Fibroblast of skin of left biceps (primary cell): ENCODE results near the gene CTNNA3.
A peak's percentile ranks its signal among the peaks of the same experiment; 100 is the strongest.

Experiments used
- DNase-seq, 2 experiments: peaks; one replicate each; pipeline ENCODE4 v3.0.0-alpha.2; 2013; ENCODE audit warnings: low read depth in 2 of 2

CTNNA3 gene

DNA sequence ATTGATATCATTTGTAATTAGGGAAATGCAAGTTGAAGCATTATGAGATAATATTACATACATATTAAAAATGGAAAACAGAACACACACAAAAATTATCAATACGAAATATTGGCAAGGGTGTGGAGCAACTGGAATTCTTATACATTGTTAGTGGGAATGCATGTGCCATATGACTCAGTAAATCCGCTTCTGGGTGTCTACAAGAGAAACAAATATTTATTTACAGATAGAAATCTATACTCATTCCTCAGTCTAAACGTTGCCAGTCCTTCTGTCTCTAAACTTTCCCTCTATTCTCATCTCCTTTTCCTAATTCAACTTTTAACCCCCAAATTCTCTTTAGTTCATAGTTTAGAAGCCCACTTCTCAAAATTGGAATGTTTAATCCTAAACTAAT lies 940.5 kb downstream of the CTNNA3 start:
- DNase-seq: no peak

DNA sequence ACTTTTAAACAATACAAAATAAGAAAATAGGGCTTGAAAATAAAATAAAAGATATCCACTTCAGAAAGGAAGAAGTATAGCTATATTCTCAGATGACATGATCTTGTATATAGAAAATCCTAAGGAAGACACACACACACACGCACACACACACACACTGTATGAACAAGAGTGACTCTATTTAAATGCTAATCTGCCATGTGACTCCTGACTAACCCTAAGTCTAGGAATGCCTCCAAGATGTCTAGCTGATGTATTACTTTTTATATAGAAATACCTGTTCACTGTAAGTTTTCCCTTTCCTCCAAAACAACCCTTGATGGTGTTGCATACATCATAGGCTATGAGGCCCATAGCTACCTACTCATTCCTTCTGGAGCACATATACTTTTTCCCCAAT lies 943.3 kb downstream of the CTNNA3 start:
- DNase-seq: no peak

DNA sequence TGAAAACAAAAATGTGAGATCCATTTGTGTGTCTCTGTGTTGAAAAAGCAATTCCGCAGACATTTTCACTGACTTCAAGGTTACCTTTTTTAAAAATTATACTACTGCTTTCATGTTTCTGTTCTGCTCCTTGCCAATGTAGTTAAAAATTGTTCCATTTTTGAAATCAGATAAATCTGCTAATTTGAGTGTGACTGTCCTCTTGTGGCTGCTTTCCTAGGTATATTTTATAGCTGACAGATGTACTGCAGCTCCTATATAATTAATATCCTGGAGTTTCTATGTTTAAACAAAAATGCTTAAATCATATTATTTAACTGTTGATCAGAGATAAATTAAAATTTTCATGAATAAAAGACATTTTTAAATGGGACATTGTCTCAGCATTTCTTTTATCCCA lies 947.8 kb downstream of the CTNNA3 start:
- no peak for DNase-seq

DNA sequence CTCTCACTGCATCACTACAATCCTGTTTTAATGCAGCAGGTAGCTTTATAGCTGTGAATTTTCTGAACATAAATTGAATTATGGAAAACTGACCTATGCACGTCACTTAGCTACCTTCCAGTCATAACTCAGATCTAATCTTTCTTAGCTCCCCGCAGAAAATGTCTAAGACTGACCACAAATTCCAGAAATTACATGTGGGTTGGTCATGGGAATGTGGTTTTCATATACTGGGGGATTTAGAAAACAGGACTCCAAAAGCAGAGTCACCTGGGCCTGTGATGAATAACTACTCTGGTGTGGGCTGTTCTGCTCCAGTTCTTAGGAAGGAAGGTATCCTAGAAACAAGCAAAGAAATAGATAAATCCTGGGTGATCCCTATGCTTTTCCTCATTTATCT lies 948.5 kb downstream of the CTNNA3 start:
- DNase-seq: peak; percentile 85 to 89

DNA sequence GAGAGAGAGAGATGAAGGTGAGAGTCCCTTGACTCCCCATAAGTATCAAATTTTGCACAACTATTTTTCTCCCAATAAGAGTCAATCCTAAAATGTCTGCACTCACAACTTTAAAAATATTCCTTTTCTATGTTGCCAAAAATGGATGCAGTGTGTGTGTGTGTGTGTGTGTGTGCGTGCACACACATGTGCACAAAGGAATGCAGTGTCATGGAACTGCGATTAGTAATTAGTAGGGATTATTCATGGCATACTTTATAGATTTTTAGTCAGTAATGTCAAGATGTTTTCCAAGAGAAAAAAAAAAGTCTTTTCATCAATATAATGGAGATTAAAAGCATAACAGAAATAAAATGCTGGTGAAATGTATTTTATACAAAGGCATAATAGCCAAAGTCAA lies 949.3 kb downstream of the CTNNA3 start:
- DNase-seq: no peak

DNA sequence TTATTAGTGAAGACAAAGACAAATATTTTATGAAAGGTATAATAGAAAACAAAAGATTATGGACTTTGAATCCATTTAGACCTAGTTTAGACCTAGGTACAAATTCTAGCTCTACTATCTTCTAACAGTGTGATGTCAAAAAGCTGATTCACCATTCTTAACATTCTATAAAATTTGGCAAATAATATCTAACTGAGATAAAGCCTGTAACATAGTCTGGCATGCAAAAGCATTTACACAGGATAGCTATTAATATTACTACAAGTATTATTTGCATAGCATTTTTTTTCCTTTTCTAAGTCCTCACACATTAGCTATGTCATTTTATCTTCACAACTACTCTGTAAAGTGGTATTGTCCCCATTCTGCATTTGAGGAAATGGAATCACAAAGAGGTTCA lies 949.7 kb downstream of the CTNNA3 start:
- no peak for DNase-seq

DNA sequence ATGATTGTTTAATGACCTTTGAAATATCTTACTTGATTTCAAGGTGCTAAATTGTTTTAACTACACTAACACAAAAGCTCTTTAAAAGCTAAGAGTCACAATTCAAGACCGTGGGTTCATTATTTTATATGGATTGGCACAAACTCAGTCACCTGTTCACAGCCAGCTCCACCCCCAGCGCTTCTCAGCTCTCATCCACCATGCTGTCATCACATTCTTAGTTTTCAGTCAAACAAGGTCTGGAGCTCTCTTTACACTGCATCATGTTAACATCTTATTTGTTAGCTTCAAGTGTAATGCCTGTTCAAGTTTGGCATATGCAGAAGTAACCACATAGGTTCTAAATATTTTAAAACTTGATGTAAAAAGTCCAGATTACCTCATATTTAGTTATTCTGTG lies 951.1 kb downstream of the CTNNA3 start:
- DNase-seq: no peak

DNA sequence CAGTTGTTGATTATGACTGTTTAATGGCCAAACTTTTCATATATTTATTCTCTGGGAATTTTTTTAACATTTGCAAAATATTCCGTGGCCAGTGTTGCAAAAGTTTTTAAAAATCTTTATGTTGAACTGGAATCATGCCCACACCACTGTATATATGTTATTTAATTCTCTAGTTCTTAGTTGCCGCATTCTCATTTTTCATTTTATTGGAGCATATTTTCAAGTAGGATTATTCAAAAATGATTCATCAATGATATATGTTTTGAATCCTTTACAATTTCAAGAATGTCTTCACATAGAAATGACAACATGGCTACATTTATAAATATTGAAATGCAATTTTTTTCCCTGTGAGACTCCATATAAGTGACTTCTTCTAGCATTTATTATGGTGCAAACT lies 958.8 kb downstream of the CTNNA3 start:
- DNase-seq: no peak

DNA sequence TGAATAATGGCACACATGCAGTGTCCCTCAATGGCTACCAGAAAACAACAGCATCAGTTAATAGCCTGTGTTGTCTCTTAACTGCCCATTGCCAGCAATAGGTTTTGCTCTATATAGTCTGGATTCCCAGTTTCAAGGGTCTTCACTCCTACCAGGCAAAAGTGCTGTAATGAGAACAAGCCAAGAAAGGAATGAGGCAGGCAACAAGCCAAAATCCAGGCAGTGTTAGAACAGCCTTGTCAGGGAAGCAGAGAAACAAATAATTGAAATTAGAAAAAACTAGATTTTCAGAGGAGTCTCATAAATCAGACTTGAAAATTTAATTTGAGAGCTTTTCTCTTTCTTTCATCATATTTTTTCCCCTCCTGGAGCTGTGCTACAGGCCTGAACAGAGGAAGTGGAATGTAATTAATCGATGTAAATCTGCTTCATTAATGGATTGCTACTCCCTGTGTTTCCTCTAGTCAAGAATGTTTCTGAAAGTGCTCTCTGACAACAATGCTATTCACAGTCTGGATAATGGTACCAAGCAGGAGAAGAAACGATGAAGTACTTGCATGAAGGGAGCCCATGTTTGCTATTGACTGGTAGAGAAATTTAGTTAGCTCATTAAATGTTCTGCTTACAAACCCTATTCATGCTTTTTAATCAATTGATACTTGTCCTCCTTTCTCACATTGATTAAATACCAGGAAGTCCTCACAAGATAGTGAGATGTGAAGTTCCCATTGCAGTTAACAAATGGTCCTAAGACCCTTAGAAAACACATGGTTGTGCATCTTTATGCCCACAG lies 972.2 kb downstream of the CTNNA3 start:
- DNase-seq: no peak

DNA sequence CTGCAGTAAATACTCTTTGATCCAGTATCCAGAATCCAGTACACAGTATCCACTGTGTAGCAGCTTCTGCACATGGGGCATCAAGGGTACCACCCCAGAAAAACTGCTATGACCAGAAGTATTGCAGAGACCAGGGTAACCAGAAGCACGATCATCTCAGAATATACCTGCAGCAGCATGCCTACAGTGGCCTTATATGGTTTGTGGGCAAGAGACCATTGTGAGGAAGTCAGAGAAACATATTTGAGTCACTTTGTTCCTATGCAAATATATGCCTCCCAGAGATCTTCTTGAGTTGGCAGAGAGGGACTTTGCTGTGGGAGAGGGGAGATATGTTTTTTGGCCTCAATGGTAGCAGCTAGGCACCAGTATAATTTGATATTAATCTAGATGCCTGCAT lies 976.5 kb downstream of the CTNNA3 start:
- DNase-seq: no peak

DNA sequence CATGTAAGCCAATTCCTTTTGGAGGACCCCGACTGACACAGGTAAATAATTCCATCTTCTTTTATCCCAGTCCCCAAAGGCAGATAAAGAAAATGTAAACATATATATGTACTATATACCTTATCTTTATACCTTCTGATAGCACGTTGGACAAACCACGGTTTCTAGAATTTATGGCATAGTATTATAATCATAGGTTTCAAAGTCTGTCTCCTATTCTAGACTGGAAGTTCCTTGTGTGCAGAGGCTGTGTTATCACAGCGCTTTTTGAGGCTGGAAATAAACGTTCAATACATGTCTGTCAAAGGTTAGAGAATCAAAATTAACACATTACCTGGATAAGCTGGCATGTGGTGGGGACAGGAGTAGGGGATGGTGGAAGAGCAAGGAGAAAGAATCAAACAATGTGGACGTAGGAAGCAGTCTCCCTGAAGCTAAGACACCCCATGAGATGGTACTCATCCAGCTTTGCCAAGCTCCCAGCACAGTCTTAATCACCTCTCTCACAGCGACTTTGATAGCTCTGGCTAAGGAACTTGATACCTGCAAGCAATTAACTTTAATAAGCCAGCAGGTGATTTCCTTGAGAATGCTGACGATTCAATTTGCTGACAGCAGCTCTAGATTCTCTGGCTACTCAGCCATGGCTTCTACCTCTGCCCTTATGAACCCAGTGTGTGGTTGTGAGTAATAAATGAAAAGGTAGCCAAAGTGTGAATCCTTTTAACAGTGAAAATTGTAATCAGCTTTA lies 978.6 kb downstream of the CTNNA3 start:
- DNase-seq: no peak

DNA sequence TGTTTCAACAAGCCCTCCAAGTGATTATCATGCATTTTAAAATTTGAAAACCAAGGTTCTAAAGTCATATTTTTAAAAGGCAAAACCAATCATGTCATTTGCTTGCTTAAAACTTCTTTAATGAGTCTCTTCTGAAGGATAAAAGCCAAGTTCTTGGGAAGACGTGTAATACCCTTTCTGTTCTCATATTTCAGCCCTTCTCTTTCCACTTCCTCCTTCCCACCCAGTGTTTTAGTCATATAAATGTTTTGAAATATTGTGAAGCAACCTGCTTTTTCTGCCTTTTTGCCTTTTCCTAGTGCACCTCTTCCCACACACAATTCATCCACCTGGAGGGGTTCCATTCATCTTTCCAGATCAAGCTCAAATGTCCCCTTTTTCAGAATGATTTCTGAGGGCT lies 981.3 kb downstream of the CTNNA3 start:
- peak; percentile 23 to 32 for DNase-seq

DNA sequence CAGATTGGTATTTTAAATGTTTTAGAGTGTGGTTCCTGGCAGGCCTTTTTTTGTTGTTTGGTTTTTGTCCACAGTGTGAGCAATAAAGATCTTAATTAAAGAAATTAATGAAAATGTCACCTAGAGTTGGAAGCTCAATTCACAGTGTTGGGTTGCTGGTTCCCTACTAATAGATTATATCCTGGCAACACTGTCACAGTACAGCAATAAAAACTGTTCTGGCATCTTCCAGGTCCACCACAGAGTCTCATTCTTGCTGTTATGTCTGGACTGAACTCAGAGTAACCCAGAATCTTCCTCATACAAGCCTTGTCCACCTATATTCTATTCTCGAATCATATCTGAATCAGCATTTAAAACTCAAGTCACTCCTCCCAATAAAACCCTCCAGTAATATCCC lies 982.6 kb downstream of the CTNNA3 start:
- DNase-seq: no peak

DNA sequence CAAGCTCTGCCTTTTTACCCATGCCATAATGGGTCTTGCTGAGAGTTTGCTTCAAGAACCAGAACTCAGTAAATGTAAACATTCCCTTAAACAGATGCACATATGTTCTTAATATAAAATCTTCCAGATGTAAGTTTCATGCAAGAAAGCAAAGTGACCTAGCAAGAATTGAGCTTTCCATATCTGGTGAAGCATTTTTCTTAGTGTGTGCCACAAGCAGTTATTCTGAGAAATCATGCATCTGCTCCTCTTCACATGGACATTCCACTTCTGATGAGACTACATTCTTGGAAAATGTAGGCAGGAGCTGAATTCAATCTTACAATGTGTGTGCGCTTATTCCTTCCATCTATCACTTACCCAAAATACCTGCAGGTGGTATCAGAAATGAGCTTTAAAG lies 997.9 kb downstream of the CTNNA3 start:
- peak; percentile 49 to 50 for DNase-seq

DNA sequence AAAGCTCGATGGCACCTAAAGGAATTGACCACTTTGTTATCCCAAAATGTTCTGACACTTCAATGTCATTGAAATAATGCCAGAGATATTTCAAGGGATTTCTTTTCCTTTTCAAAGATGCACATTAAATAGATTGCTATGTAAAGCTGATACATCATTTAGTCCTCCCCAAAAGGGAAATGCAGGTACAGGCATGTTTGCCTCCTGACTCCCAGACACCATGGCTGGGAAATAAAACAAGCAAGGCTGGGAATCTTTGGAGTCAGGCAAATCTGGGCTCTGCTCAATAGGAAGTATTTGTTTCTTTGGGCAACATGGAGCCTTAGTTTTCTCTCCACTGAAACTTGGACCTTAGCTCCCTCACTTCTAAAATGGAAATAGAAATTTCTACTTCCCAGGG lies 1000.9 kb downstream of the CTNNA3 start:
- DNase-seq: no peak

DNA sequence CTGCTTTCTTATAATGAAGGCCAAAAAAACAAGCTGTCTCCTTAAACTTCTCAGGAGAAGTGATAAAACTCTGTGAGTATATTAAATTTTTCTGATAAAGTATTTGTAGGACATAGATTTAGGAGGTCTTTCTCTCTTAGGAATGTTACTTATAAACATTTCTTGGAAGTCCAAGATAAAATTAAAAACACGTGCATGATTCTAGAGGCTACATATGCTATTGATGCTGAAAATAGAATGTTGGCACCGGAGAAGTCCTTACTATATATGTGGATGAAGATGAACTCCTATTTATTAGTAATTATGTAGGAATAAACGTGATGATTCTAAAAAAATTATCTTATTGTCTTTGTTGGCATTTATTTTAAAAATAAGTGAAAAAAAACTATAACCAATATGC lies 1011.4 kb downstream of the CTNNA3 start:
- DNase-seq: peak; percentile 45 to 52

DNA sequence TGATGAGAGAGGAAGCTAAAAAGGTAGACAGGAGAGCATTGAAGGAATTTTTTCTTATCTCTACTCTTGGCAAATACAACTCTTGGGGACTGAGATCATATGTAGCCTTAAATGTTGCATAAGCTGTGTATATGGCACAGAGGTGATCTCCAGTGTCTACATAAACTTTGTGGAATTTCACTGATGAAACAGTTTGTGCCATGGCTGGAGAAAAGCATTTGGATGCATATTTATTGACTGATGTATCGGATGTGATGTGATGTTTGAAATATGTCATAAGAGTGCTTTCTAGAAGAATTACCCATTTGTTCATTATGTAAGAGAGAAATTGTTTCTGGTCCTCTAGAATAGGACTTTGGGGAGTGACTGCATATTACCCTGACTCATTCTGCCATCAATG lies 1015.1 kb downstream of the CTNNA3 start:
- peak; percentile 20 to 33 for DNase-seq

DNA sequence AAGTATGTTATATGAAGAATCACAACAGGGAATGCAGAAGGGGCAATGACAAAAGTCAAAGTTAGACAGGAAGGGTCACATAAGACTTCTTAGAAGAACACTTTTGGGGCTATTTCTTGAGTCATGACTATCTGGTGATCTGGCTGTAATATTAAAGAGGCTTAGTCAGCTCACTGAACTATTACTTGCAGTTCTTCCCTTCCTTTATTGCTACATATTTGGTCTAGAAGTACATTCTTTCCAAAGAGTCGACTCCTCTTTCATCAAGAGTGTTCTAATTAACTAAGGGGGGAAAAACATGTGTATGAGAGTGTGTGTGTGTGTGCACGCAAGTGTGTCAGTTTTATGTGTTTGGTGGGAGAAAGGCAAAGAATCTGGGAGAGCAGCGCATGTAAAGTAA lies 1017.5 kb downstream of the CTNNA3 start:
- no peak for DNase-seq

DNA sequence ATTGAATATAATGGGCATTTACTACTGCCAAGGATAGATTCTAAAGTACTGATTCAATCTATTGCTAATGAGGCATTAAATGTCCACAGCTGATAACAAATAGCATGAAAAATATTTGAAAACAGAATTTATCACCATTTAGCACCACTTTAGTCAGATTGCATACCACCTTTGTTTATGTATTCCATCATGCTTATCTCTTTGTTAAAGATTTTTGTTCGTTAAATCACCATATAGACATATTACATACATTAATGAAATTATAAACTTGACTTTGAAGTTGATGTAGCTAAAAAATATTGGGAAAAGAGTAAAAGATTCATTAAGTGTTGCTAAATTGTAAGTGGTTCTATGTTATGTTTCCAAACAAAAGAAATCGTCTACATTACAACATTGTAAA lies 1022.9 kb downstream of the CTNNA3 start:
- no peak for DNase-seq

DNA sequence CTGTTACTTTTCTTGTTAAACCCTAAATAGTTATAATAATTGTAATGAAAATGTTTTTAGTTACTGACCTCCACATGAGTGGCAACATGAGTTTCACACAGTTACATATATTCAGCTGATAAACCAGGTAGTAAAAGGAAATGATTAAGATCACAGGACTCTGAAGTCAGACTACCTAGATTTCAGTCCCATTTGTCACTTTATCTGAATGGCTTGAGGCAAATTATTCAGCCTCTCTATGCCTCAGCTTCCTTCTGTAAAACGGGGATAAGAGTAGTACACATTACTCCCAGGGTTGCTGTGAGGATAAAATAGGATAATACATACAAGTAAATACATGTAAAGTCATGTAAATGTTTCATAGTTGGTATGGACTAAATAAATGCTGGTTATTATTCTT lies 1024.4 kb downstream of the CTNNA3 start:
- DNase-seq: no peak

DNA sequence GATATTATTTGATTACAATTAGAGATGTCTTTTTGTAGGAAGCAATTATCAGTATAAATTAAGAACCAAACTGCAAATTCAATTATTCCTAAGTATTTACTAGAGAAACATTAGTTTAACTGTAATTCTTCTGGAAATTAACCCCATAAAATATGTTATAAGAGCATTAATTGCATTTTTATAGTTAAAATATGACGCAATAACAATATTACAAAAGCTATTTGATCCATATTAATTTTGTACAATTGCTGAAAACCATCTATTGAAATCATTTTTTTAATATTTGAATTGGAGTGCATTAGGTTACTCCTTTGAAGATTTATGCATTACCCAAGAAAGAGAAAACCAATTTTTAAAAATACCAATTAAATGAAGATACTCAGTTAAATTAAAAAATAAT lies 1024.9 kb downstream of the CTNNA3 start:
- no peak for DNase-seq

DNA sequence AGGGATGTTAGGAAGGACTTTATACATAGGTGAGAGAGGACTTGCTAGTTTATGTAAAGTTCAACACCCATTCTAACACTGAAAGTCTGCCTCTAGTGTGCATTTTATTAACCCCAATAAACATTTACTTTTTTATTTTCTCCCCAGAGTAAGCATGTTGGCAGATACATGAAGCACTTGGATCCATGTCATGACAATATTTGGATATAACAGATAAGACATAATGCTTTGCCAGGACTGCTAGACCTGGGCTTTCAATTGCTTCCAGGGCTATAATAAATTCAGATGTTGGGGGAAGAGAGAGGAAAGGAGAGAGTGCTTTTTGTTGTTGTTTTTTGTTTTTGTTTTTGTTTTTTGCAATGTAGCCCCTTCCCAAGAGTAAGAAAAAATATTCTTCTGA lies 1039.5 kb downstream of the CTNNA3 start:
- DNase-seq: no peak

DNA sequence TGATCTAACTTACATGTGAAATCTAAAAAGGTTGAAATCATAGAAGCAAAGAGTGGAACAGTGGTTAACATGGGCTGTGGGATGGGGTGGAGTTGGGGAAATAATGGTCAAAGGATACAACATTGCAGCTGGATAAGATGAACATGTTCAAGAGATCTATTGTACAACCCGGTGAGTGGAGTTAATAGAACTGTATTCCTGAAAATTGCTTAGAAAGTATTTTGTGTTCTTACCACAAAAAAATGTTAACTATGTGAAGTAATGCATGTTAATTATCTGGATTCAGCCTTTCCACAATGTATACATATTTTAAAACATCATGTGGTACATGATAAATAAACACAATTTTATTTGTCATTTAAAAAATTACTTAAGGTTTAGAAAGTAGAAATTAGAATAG lies 1041.1 kb downstream of the CTNNA3 start:
- DNase-seq: no peak
